Activated CD4-positive, alpha-beta memory T cell treated with anti-CD3 and anti-CD28 coated beads, Interleukin-2, amount 10 ng/mL, durations not matched to agents 7 days and 5 days (primary cell): ENCODE data around the gene RTL1. TPM values are rescaled to one million over a fixed set of nuclear protein-coding genes. Genes with fewer than 3 reads are reported as not detected.
A peak's percentile ranks its signal among the peaks of the same experiment; 100 is the strongest.

Experiments
- CTCF ChIA-PET: fragments of 350-600 bp; sonication (Branson Sonifier 250); formaldehyde crosslinking; loops from one replicate; lab custom pipeline; 2021; ENCODE audit warnings: antibody characterized with exemption, inconsistent platforms; lab: Charles Lee
- POLR2A ChIA-PET: fragments of 350-600 bp; sonication (Branson Sonifier 250); formaldehyde crosslinking; loops from one replicate; lab custom pipeline; 2021; ENCODE audit warnings: antibody characterized with exemption; lab: Charles Lee
- DNase-seq: peaks from one replicate; pipeline ENCODE4 v3.0.0-alpha.2; 2020
- H3K27ac Mint-ChIP-seq: one replicate; pipeline ENCODE4 v1.8.0; 2021; ENCODE audit warnings: mild to moderate bottlenecking, mixed read lengths
- H3K27me3 Mint-ChIP-seq: one replicate; pipeline ENCODE4 v1.8.0; 2021; ENCODE audit warnings: mixed read lengths
- H3K36me3 Mint-ChIP-seq: one replicate; pipeline ENCODE4 v1.8.0; 2021; ENCODE audit warnings: low read depth, mixed read lengths
- H3K4me1 Mint-ChIP-seq: one replicate; pipeline ENCODE4 v1.8.0; 2021; ENCODE audit warnings: mixed read lengths
- H3K4me3 Mint-ChIP-seq: one replicate; pipeline ENCODE4 v1.8.0; 2021; ENCODE audit warnings: mild to moderate bottlenecking, mixed read lengths
- H3K9me3 Mint-ChIP-seq: one replicate; pipeline ENCODE4 v1.8.0; 2021; ENCODE audit warnings: mixed read lengths
- total RNA-seq, 2 experiments: library from RNA; stranded (reverse); gene quantifications; one replicate each; pipeline ENCODE4 v1.2.3, GENCODE V29; 2021

Gene RTL1
- total RNA-seq, 2 experiments from 2014 or later, result not detected

GRCh38 chr14:100851586-100851916, 52.0 kb downstream of the RTL1 start:
- no peak for DNase-seq
- no peaks in the 10 kb centered on the region for H3K27me3 Mint-ChIP-seq
- H3K36me3 Mint-ChIP-seq, result no peaks in the 10 kb centered on the region
- peaks cover 2% of the 10 kb centered on the region for H3K4me1 Mint-ChIP-seq
- ChIA-PET CTCF (interaction anchor here (1.2 to 1.5 kb wide), 2 partner anchors 9 to 384 kb away, joined by 3 read pairs; no protein-coding TSS in a partner anchor), POLR2A (no interaction called here)
- H3K27ac Mint-ChIP-seq, result no peak overlapping the region
- no peaks in the 10 kb centered on the region for H3K9me3 Mint-ChIP-seq
- H3K4me3 Mint-ChIP-seq, result no peak overlapping the region

- H3K27me3 Mint-ChIP-seq, result no peaks in the 10 kb centered on the region
- CTCF ChIA-PET, result interaction anchor here (0.7 to 1.5 kb wide), 4 partner anchors 8 to 1711 kb away, joined by 3 to 4 read pairs (median 3); no protein-coding TSS in a partner anchor
- peak; percentile 83 for DNase-seq
- no peaks in the 10 kb centered on the region for H3K36me3 Mint-ChIP-seq
- no peaks in the 10 kb centered on the region for H3K9me3 Mint-ChIP-seq
- peaks cover 2% of the 10 kb centered on the region for H3K4me1 Mint-ChIP-seq
- no peak overlapping the region for H3K4me3 Mint-ChIP-seq
- POLR2A ChIA-PET, result no interaction called here
- H3K27ac Mint-ChIP-seq, result no peak overlapping the region
These were observed 52.5 kb downstream of the RTL1 start for GRCh38 chr14:100850841-100851585.

- no peak overlapping the region for H3K27ac Mint-ChIP-seq
- H3K4me3 Mint-ChIP-seq, result no peak overlapping the region
- no peaks in the 10 kb centered on the region for H3K27me3 Mint-ChIP-seq
- ChIA-PET POLR2A (no interaction called here), CTCF (no interaction called here)
- H3K4me1 Mint-ChIP-seq, result peaks cover 2% of the 10 kb centered on the region
- no peak for DNase-seq
- H3K9me3 Mint-ChIP-seq, result no peaks in the 10 kb centered on the region
- H3K36me3 Mint-ChIP-seq, result no peaks in the 10 kb centered on the region
These were observed 54.3 kb downstream of the RTL1 start for GRCh38 chr14:100849115-100849781.

GRCh38 chr14:100846309-100846859, 57.1 kb downstream of the RTL1 start:
- Mint-ChIP-seq H3K36me3 (no peaks in the 10 kb centered on the region), H3K4me1 (peaks cover 2% of the 10 kb centered on the region), H3K27me3 (no peaks in the 10 kb centered on the region), H3K9me3 (no peaks in the 10 kb centered on the region), H3K4me3 (no peak overlapping the region), H3K27ac (no peak overlapping the region)
- no peak for DNase-seq
- POLR2A ChIA-PET, result no interaction called here
- CTCF ChIA-PET, result no interaction called here

GRCh38 chr14:100845341-100845740, 58.2 kb downstream of the RTL1 start:
- Mint-ChIP-seq H3K27me3 (no peaks in the 10 kb centered on the region), H3K27ac (no peak overlapping the region), H3K36me3 (no peaks in the 10 kb centered on the region), H3K4me1 (no peaks in the 10 kb centered on the region), H3K9me3 (no peaks in the 10 kb centered on the region), H3K4me3 (no peak overlapping the region)
- POLR2A ChIA-PET, result no interaction called here
- CTCF ChIA-PET, result no interaction called here
- DNase-seq, result no peak

GRCh38 chr14:100844846-100845245, 58.7 kb downstream of the RTL1 start:
- CTCF ChIA-PET, result no interaction called here
- Mint-ChIP-seq H3K9me3 (no peaks in the 10 kb centered on the region), H3K4me3 (no peak overlapping the region), H3K27me3 (no peaks in the 10 kb centered on the region), H3K27ac (no peak overlapping the region), H3K36me3 (no peaks in the 10 kb centered on the region), H3K4me1 (no peaks in the 10 kb centered on the region)
- POLR2A ChIA-PET, result no interaction called here
- no peak for DNase-seq

- ChIA-PET CTCF (no interaction called here), POLR2A (no interaction called here)
- Mint-ChIP-seq H3K27me3 (no peaks in the 10 kb centered on the region), H3K27ac (no peak overlapping the region), H3K4me1 (no peaks in the 10 kb centered on the region), H3K9me3 (no peaks in the 10 kb centered on the region), H3K4me3 (no peak overlapping the region), H3K36me3 (no peaks in the 10 kb centered on the region)
- DNase-seq, result no peak
These were observed 59.1 kb downstream of the RTL1 start for GRCh38 chr14:100844421-100844820.

GRCh38 chr14:100844082-100844408, 59.5 kb downstream of the RTL1 start:
- ChIA-PET CTCF (no interaction called here), POLR2A (no interaction called here)
- Mint-ChIP-seq H3K27ac (no peak overlapping the region), H3K27me3 (no peaks in the 10 kb centered on the region), H3K4me3 (no peak overlapping the region), H3K4me1 (no peaks in the 10 kb centered on the region), H3K9me3 (no peaks in the 10 kb centered on the region), H3K36me3 (no peaks in the 10 kb centered on the region)
- no peak for DNase-seq

GRCh38 chr14:100842799-100843198, 60.7 kb downstream of the RTL1 start:
- Mint-ChIP-seq H3K4me1 (no peaks in the 10 kb centered on the region), H3K9me3 (no peaks in the 10 kb centered on the region), H3K4me3 (no peak overlapping the region), H3K27me3 (no peaks in the 10 kb centered on the region), H3K27ac (no peak overlapping the region), H3K36me3 (no peaks in the 10 kb centered on the region)
- CTCF ChIA-PET, result interaction anchor here (1.0 kb wide), 1 partner anchor 8 kb away, joined by 3 read pairs; no protein-coding TSS in a partner anchor
- DNase-seq, result no peak
- POLR2A ChIA-PET, result no interaction called here

- Mint-ChIP-seq H3K9me3 (no peaks in the 10 kb centered on the region), H3K27me3 (no peaks in the 10 kb centered on the region), H3K4me3 (no peak overlapping the region), H3K36me3 (no peaks in the 10 kb centered on the region), H3K4me1 (no peaks in the 10 kb centered on the region), H3K27ac (no peak overlapping the region)
- ChIA-PET POLR2A (no interaction called here), CTCF (no interaction called here)
- DNase-seq, result no peak
These were observed 61.6 kb downstream of the RTL1 start for GRCh38 chr14:100841761-100842403.

GRCh38 chr14:100841066-100841760, 62.3 kb downstream of the RTL1 start:
- no peaks in the 10 kb centered on the region for H3K9me3 Mint-ChIP-seq

GRCh38 chr14:100840286-100841065, 63.0 kb downstream of the RTL1 start:
- Mint-ChIP-seq H3K4me3 (no peak overlapping the region), H3K9me3 (no peaks in the 10 kb centered on the region), H3K4me1 (no peaks in the 10 kb centered on the region), H3K27ac (no peak overlapping the region), H3K27me3 (no peaks in the 10 kb centered on the region), H3K36me3 (no peaks in the 10 kb centered on the region)
- DNase-seq, result no peak
- ChIA-PET CTCF (no interaction called here), POLR2A (no interaction called here)

More at GRCh38 chr14:100841066-100841760, 62.3 kb downstream of the RTL1 start:
- H3K27ac Mint-ChIP-seq, result no peak overlapping the region
- no peak for DNase-seq
- H3K27me3 Mint-ChIP-seq, result no peaks in the 10 kb centered on the region
- CTCF ChIA-PET, result no interaction called here
- H3K4me3 Mint-ChIP-seq, result no peak overlapping the region
- no peaks in the 10 kb centered on the region for H3K36me3 Mint-ChIP-seq
- POLR2A ChIA-PET, result no interaction called here
- no peaks in the 10 kb centered on the region for H3K4me1 Mint-ChIP-seq
